GM21528 (cell line): ENCODE results near the gene LYPD3.
"Not testable (repeated sequence)": the region's sequence is repeated elsewhere in the genome, so short reads cannot be mapped to it uniquely, and the experiment has no call there.

ENCODE experiments used
- ATAC-seq: cut with Tn5 transposase; IDR thresholded peaks from one replicate; pipeline ENCODE4 v1.9.1; 2021; ENCODE audit warnings: mild to moderate bottlenecking, moderate library complexity; ENCODE audit not compliant: unreplicated experiment, low FRiP score

The LYPD3 gene

GRCh38 chr19:43437712-43438111 is 27.7 kb downstream of the LYPD3 start:
- no peak for ATAC-seq

- not testable (repeated sequence) for ATAC-seq
Observed at GRCh38 chr19:43437284-43437683, 28.1 kb downstream of the LYPD3 start.

- no peak for ATAC-seq
Observed at GRCh38 chr19:43435775-43436174, 29.6 kb downstream of the LYPD3 start.

GRCh38 chr19:43433689-43434088 is 31.7 kb downstream of the LYPD3 start:
- no peak for ATAC-seq

- ATAC-seq, result no peak
Observed at GRCh38 chr19:43433358-43433673, 32.1 kb downstream of the LYPD3 start.

- no peak for ATAC-seq
Observed at GRCh38 chr19:43430976-43431375, 34.4 kb downstream of the LYPD3 start.

GRCh38 chr19:43430142-43430710 is 35.2 kb downstream of the LYPD3 start:
- ATAC-seq, result no peak

GRCh38 chr19:43429395-43429794 is 36.0 kb downstream of the LYPD3 start:
- ATAC-seq, result no peak

GRCh38 chr19:43425567-43426392 is 39.6 kb downstream of the LYPD3 start:
- ATAC-seq, result no peak

- no peak for ATAC-seq
Observed at GRCh38 chr19:43423779-43424178, 41.6 kb downstream of the LYPD3 start.

- no peak for ATAC-seq
Observed at GRCh38 chr19:43422689-43423066, 42.7 kb downstream of the LYPD3 start.

GRCh38 chr19:43422000-43422688 is 43.3 kb downstream of the LYPD3 start:
- ATAC-seq, result no peak

- no peak for ATAC-seq
Observed at GRCh38 chr19:43420954-43421353, 44.5 kb downstream of the LYPD3 start.

GRCh38 chr19:43416951-43417623 is 48.3 kb downstream of the LYPD3 start:
- no peak for ATAC-seq

- ATAC-seq, result no peak
Observed at GRCh38 chr19:43414554-43414953, 50.9 kb downstream of the LYPD3 start, which contains the start of gene TEX101. TSS of gene TEX101 (plus strand) at chr19:43414890. CDS start at chr19:43415920, 1,030 bp downstream.

GRCh38 chr19:43412441-43412840 is 53.0 kb downstream of the LYPD3 start:
- no peak for ATAC-seq
